Fibroblast of villous mesenchyme (primary cell): ENCODE results near the gene CFDP1. TPM values are rescaled to one million over a fixed set of nuclear protein-coding genes. Genes with fewer than 3 reads are reported as not detected.

ENCODE experiments used
- DNase-seq: peaks from one replicate; pipeline ENCODE4 v3.0.0-alpha.2; 2010; ENCODE audit warnings: low read depth
- H3K4me3 ChIP-seq: 2 replicates; pipeline ENCODE4 v1.5.1; 2011; ENCODE audit warnings: low read depth, mild to moderate bottlenecking, low read length
- CTCF ChIP-seq: IDR thresholded peaks from 2 replicates; pipeline ENCODE4 v1.5.1; 2012; ENCODE audit warnings: low read depth, mild to moderate bottlenecking, low read length; ENCODE audit not compliant: insufficient read depth
- total RNA-seq: library from RNA; depleted of rRNA; stranded (reverse); fragments of >200 nt; gene quantifications from 2 replicates; pipeline ENCODE4 v1.2.3, GENCODE V29; 2012

CFDP1 gene
- total RNA-seq, 1 donor: 39.7 TPM

- no peak for TF ChIP-seq CTCF
- no peak overlapping the region for H3K4me3 ChIP-seq
- no peak for DNase-seq
Observed at GRCh38 chr16:75289189-75289588, 144.1 kb downstream of the CFDP1 start.

- TF ChIP-seq CTCF: no peak
- DNase-seq: no peak
- no peak overlapping the region for H3K4me3 ChIP-seq
Observed at GRCh38 chr16:75288596-75289120, 144.6 kb downstream of the CFDP1 start.

GRCh38 chr16:75288181-75288580 lies 145.1 kb downstream of the CFDP1 start:
- no peak for DNase-seq
- H3K4me3 ChIP-seq: no peak overlapping the region
- no peak for TF ChIP-seq CTCF

- TF ChIP-seq CTCF: no peak
- no peak for DNase-seq
- H3K4me3 ChIP-seq: no peak overlapping the region
Observed at GRCh38 chr16:75287708-75288107, 145.6 kb downstream of the CFDP1 start.

- no peak overlapping the region for H3K4me3 ChIP-seq
- DNase-seq: no peak
- no peak for TF ChIP-seq CTCF
Observed at GRCh38 chr16:75286389-75286788, 146.9 kb downstream of the CFDP1 start.

- no peak overlapping the region for H3K4me3 ChIP-seq
- no peak for TF ChIP-seq CTCF
- no peak for DNase-seq
Observed at GRCh38 chr16:75282466-75283281, 150.6 kb downstream of the CFDP1 start.
